ENCODE measurements around the gene CDC25C.

Gene CDC25C

DNA sequence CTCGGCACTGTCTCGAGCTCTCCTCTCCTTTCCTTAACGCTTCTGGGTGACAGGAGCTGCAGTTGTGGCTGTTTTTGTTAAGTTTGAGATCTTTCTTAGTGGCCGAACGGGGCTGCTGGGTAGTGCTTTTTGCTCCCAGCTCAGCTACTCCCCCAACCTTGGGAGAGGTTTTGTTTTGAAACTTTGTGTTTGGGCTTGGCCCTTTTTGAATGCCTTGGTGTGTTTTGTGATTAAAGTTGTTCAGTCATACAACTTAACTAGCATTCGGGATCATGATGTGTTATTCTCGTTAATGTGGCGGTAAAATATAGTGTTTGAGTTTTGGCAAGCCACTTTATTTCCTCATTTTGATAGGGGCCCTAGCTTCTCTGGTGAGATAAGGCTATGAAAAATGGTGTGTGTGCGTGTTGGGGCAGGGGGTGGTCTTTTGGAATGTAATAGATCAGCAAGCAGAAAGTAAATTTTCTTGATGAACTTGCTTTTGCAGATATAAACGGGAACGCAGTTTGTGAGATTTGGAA is 22.0 kb upstream of the CDC25C start:
- Mint-ChIP-seq H3K27ac (peak overlapping the region; percentile 94 to 97), H3K9me3 (peaks cover 0 to 2% of the 10 kb centered on the region in 2 donors), H3K4me1 (ENCODE audit: low read depth in 2 of 2) (peaks cover 29 to 35% of the 10 kb centered on the region in 2 donors), H3K36me3 (ENCODE audit: insufficient read depth) (peaks cover 35% of the 10 kb centered on the region), H3K4me3 (peak overlapping the region; percentile 95 to 99), H3K27me3 (no peaks in the 10 kb centered on the region)
- ATAC-seq (replicated peaks) = no peak
- DNase-seq = no peak

DNA sequence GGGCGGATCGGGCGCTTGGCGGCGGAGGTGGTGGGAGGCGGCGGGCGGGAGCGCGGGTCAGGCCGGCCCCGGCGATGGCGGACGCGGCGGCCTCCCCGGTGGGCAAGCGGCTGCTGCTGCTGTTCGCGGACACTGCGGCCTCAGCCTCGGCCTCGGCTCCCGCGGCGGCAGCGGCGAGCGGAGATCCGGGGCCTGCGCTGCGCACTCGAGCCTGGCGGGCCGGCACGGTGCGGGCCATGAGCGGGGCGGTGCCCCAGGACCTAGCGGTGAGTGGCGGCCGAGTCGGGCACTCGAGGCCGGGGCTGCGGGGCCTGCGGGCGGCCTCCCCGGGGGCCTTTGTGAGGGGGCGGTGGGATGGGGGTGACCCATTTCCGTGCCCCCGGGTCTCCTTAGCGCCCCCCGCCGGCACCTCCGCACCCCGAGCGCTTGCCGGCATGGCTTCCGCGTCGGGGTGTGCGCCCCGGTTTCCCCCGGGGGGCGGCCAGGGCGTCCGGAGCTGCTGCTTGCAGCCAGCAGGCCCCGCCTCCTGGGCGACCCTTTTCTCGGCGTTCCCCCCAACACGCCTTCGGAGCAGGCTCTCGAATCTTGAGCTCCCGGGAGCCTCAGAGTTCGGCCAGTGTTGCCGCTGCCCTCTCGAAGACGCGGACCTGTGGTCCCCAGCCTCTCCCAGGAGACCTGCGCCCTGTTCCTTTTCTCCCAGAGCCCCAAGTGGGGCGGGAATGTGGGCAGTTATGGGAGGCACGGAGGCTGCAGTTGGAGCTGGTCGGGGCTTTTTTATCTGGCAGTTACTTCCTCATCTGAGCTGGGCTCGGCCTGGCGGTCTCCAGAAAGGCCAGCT is 21.3 kb upstream of the CDC25C start:
- DNase-seq = peak; percentile 75 to 78 (median 77)
- Mint-ChIP-seq H3K27me3 (no peaks in the 10 kb centered on the region), H3K4me1 (ENCODE audit: low read depth in 2 of 2) (peaks cover 29 to 35% of the 10 kb centered on the region in 2 donors), H3K27ac (peak overlapping the region; percentile 94 to 97), H3K36me3 (ENCODE audit: insufficient read depth) (peaks cover 33% of the 10 kb centered on the region), H3K4me3 (peak overlapping the region; percentile 95 to 99), H3K9me3 (peaks cover 0 to 2% of the 10 kb centered on the region in 2 donors)
- peak; percentile 60 for ATAC-seq (replicated peaks)

DNA sequence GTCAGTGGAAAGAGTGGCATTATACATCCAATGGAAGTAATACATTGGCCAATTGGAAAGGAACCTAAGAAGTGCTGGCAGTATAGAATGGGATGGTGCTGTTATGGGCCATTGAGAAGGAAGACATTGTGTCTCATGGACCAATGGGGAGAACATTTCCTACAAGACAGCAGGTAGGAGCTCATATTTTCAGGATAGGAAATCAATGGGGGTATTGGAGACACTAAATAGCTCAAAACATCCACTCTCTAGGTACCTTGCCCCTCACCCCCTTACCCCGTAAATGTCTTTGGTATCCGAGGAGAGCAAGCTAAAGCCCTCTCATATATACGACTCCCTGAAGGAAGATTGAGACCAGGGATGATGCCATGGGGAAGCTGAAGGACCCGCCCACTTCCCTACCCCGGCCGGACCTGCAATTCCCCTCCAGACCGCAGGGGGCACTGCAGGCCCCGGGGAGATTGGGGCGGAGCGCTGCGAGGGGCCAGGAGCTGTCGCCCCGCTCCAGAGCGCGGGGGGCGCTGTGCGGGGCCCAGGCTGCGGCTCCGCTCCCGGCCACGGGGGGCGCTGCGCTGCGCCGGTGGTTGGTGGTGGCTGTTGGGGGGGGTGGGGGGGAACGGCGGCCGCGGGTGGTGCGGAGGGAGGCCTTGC is 20.6 kb upstream of the CDC25C start, which contains the start of gene KDM3B:
KDM3B (plus strand) TSS at position 615 of the 651 bp plus-strand sequence. CDS start 111 bp downstream, outside the sequence.
- Mint-ChIP-seq H3K4me3 (peak within 1 kb of the TSS; percentile 95 to 99), H3K9me3 (peaks cover 0 to 2% of the 10 kb centered on the region in 2 donors), H3K36me3 (ENCODE audit: insufficient read depth) (peaks cover 34% of the 10 kb centered on the region), H3K27ac (peak within 1 kb of the TSS; percentile 94 to 97), H3K27me3 (no peaks in the 10 kb centered on the region), H3K4me1 (ENCODE audit: low read depth in 2 of 2) (peaks cover 29 to 36% of the 10 kb centered on the region in 2 donors)
- ATAC-seq (replicated peaks) = peak; percentile 83
- peak; percentile 92 to 99 (median 97) for DNase-seq

DNA sequence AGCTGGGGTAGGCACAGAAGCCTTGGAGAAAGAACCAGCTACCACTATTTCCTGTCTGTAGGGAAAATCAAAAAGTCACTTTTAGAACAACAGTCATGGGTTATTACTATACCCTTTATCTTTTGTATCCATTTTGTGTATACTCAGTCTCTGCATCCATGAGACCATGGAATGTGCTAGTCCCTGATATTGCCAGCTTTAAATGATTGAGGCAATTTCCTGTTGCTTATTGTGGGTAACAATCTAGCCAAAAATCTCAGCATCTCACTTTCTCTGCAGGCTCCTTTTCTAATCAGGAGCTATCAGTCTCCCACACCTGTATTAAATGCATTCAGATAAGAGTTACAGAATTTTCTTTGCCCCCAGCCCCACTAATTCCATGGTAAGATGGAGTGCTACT is 19.9 kb upstream of the CDC25C start:
- Mint-ChIP-seq H3K4me3 (peak overlapping the region; percentile 68 to 73), H3K36me3 (ENCODE audit: insufficient read depth) (peaks cover 38% of the 10 kb centered on the region), H3K4me1 (ENCODE audit: low read depth in 2 of 2) (peaks cover 29 to 32% of the 10 kb centered on the region in 2 donors), H3K9me3 (peaks cover 0 to 2% of the 10 kb centered on the region in 2 donors), H3K27ac (peak overlapping the region; percentile 73 to 85), H3K27me3 (no peaks in the 10 kb centered on the region)
- ATAC-seq (replicated peaks) (no peak), DNase-seq (no peak)

DNA sequence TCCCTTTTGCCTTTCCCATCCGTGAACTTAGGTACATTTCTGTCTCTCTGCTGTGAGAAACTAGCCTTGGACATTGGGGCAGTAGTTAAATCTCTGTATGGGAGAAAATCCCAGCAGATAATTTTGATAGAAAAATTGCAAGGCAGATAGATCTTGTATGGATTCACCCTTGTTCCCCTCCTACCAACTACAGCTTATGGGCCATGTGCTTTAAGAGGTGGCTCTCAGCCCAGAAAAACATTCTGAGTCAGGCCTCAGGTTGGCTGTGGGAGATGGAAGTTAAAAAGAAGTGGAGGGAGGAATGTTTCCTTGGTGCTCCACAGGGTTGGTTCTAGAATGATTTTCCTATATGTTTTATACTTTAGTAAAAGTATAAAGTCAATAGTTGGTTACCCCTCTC is 19.5 kb upstream of the CDC25C start:
- H3K4me3 Mint-ChIP-seq = no peak overlapping the region
- no peaks in the 10 kb centered on the region for H3K27me3 Mint-ChIP-seq
- ATAC-seq (replicated peaks) (no peak), DNase-seq (no peak)
- H3K9me3 Mint-ChIP-seq = peaks cover 0 to 2% of the 10 kb centered on the region in 2 donors
- peak overlapping the region in 1 of 2 donors; percentile 74 for H3K27ac Mint-ChIP-seq
- H3K36me3 Mint-ChIP-seq (ENCODE audit: insufficient read depth) = peaks cover 40% of the 10 kb centered on the region
- peaks cover 28 to 29% of the 10 kb centered on the region in 2 donors for H3K4me1 Mint-ChIP-seq (ENCODE audit: low read depth in 2 of 2)

DNA sequence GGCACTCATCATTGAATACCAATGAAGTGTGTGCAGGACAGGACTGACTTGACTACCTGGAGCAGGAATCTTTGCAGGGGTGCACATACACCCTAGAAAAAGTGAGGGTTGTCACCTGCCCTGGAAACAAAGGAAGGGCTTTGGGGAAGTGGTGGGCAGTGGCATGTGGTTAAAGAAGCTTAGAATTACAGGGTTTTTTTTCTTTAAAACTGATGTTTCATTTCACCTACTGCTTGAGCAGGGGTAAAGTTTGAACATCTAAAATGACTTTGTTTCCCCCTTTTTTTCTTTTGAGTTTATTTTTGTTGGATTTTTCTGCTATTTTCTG is 18.9 kb upstream of the CDC25C start:
- ATAC-seq (replicated peaks) = no peak
- no peak overlapping the region for H3K4me3 Mint-ChIP-seq
- peaks cover 0 to 2% of the 10 kb centered on the region in 2 donors for H3K9me3 Mint-ChIP-seq
- H3K4me1 Mint-ChIP-seq (ENCODE audit: low read depth in 2 of 2) = peaks cover 24 to 27% of the 10 kb centered on the region in 2 donors
- no peaks in the 10 kb centered on the region for H3K27me3 Mint-ChIP-seq
- H3K36me3 Mint-ChIP-seq (ENCODE audit: insufficient read depth) = peaks cover 45% of the 10 kb centered on the region
- no peak for DNase-seq
- peak overlapping the region in 1 of 2 donors; percentile 74 for H3K27ac Mint-ChIP-seq

DNA sequence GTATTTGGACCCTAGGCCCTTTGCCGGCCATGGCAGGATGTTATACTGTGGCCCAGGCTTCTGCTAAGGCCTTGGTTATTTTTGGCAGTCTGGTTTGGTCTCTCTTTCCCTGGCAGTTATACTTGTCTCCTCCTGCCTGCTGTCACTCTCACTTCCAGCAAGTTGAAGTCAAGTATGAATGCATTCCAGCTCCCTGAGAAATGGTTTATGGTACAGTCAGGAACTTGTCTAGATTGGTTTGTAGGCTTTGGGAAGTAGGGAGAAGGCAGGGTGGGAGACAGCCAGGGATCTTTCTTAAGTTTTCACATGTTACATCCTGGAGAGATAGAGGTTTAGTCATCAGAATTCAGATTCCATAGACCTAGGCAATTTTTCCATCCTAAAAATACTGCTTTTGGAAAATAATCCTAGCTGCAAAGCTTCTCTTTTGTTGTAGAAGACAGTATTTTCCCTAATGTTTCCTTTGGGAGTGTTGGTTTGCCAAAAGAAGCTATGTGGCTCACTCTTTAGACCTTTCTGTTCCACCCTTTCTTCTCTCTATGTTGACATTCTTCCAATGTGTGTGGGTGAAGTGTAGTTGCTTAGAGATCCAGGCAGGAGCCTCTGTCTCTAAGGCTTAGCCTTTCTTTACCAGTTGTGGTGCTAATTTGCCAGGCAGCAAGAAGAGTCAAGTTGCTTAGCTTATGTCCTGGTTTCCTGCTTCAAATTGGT is 18.4 kb upstream of the CDC25C start:
- Mint-ChIP-seq H3K36me3 (ENCODE audit: insufficient read depth) (peaks cover 50% of the 10 kb centered on the region), H3K27me3 (no peaks in the 10 kb centered on the region), H3K9me3 (peaks cover 0 to 2% of the 10 kb centered on the region in 2 donors), H3K4me3 (no peak overlapping the region), H3K27ac (peak overlapping the region in 1 of 2 donors; percentile 74), H3K4me1 (ENCODE audit: low read depth in 2 of 2) (peaks cover 19 to 24% of the 10 kb centered on the region in 2 donors)
- DNase-seq = no peak
- no peak for ATAC-seq (replicated peaks)

DNA sequence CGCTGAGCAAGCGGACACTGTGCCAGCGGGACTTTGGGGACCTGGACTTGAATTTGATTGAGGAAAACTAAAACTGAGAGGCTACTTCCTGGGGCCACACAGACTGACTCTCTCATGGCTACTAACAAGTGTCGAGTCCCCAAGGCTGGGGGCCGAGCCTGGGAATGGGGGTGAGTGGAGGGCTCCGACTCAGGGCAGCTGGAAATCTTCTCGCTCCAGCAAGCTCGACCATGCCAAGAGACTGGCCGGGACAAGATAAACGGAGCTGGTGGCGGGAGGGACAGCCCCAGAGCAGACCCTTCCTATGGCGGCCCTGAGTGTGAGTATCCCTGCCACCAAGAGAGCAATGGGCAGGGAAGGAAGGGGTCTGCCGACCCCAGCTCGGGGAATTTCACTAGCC is 15.3 kb upstream of the CDC25C start:
- Mint-ChIP-seq H3K4me3 (no peak overlapping the region), H3K36me3 (ENCODE audit: insufficient read depth) (peaks cover 59% of the 10 kb centered on the region), H3K27me3 (no peaks in the 10 kb centered on the region), H3K4me1 (ENCODE audit: low read depth in 2 of 2) (peaks cover 3 to 7% of the 10 kb centered on the region in 2 donors), H3K27ac (peak overlapping the region in 1 of 2 donors; percentile 79), H3K9me3 (peaks cover 0 to 2% of the 10 kb centered on the region in 2 donors)
- DNase-seq (no peak), ATAC-seq (replicated peaks) (no peak)

DNA sequence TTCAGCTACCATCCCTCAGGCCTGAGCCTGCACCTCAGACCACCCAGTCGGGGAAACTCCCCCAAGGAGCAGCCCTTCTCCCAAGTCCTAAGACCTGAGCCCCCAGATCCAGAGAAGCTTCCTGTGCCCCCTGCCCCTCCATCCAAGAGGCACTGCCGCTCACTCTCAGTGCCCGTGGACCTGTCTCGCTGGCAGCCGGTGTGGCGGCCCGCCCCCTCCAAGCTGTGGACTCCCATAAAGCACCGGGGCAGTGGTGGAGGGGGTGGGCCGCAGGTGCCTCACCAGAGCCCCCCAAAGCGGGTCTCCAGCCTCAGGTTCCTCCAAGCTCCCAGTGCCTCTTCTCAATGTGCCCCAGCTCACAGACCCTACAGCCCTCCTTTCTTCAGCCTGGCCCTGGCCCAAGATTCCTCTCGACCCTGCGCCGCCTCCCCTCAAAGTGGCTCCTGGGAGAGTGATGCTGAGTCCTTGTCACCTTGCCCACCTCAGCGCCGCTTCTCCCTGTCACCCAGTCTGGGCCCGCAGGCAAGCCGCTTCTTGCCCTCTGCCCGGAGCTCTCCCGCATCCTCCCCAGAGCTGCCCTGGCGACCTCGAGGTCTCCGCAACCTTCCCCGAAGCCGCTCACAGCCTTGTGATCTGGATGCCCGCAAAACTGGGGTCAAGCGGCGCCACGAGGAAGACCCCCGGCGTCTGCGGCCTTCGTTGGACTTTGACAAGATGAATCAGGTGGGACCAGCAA is 13.5 kb upstream of the CDC25C start:
- Mint-ChIP-seq H3K4me1 (ENCODE audit: low read depth in 2 of 2) (peaks cover 4 to 10% of the 10 kb centered on the region in 2 donors), H3K27me3 (no peaks in the 10 kb centered on the region), H3K27ac (peak overlapping the region; percentile 13 to 57), H3K36me3 (ENCODE audit: insufficient read depth) (peaks cover 52% of the 10 kb centered on the region), H3K9me3 (no peaks in the 10 kb centered on the region), H3K4me3 (no peak overlapping the region)
- no peak for ATAC-seq (replicated peaks)
- no peak for DNase-seq

DNA sequence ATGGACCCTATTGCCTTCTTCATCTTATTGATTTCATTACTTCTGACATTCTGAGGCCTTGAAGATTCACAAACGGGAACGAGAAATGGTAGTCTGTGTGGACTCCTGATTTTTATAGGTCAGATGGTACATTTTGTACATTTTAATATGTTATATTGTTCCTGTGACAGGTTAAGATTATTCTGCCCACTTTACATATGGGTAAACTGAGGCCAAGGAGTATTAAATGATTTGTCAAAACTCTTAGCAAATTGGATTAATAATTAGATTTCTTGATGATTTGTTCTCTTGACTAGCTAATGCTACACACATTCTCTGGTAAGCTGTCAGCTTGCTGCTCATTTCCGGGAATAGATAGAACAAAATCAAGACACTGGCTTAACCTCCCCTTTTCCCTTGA is 8.4 kb upstream of the CDC25C start:
- Mint-ChIP-seq H3K4me1 (ENCODE audit: low read depth in 2 of 2) (peaks cover 23 to 34% of the 10 kb centered on the region in 2 donors), H3K27ac (no peak overlapping the region)

DNA sequence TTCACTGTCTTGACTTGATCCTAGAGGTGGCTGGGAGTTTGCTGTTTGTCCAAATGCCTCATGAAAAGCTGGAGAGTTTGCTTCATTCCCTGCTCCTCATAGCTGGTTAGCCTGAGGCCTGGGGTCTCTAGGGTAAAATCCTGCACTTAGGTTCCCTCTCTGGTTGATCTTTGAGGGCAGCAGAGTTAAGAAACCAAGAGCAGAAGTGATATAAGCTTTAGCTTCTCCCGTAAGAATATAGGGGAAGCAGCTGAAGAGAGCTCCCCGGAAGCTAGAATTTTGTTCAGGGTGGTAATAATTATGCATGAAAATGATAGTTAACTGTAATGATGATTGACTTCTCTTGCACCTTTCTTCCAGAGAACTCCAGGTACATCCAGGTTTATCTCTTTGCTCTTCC is 7.9 kb upstream of the CDC25C start:
- Mint-ChIP-seq H3K4me3 (peak overlapping the region; percentile 87 to 90), H3K36me3 (ENCODE audit: insufficient read depth) (peaks cover 42% of the 10 kb centered on the region), H3K27me3 (no peaks in the 10 kb centered on the region), H3K9me3 (no peaks in the 10 kb centered on the region), H3K27ac (peak overlapping the region; percentile 69 to 99), H3K4me1 (ENCODE audit: low read depth in 2 of 2) (peaks cover 23 to 34% of the 10 kb centered on the region in 2 donors)
- DNase-seq = no peak
- ATAC-seq (replicated peaks) = no peak

More for the DNA sequence above, 8.4 kb upstream of the CDC25C start:
- no peaks in the 10 kb centered on the region for H3K9me3 Mint-ChIP-seq
- DNase-seq (no peak), ATAC-seq (replicated peaks) (no peak)
- H3K4me3 Mint-ChIP-seq = peak overlapping the region in 1 of 2 donors; percentile 87
- peaks cover 44% of the 10 kb centered on the region for H3K36me3 Mint-ChIP-seq (ENCODE audit: insufficient read depth)
- no peaks in the 10 kb centered on the region for H3K27me3 Mint-ChIP-seq

DNA sequence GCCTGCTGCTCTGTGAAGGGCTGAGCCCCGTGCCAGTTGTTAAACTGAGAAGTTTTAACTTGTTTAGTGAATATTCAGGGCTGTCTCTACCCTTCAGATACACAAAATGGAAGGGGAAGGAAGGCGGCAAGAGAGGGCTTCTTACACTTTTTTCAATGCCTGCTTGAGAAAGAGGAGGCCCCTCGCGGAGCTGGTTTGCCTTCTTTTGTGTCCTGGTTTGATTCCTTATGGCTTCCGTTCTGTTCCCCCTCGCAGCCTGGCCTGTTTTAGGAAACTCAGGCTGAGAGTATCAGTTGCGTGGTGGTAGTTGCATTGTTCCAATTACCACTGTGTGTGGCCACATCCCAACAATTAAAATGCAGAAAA is 7.5 kb upstream of the CDC25C start:
- no peak for DNase-seq
- Mint-ChIP-seq H3K4me3 (peak overlapping the region; percentile 87 to 90), H3K36me3 (ENCODE audit: insufficient read depth) (peaks cover 41% of the 10 kb centered on the region), H3K27ac (peak overlapping the region; percentile 69 to 99), H3K27me3 (no peaks in the 10 kb centered on the region), H3K4me1 (ENCODE audit: low read depth in 2 of 2) (peaks cover 23 to 34% of the 10 kb centered on the region in 2 donors), H3K9me3 (no peaks in the 10 kb centered on the region)
- ATAC-seq (replicated peaks) = no peak

Measured in effector memory CD8-positive, alpha-beta T cell (primary cell).